Right lobe of liver (tissue), 4 donors: ENCODE data around the gene FUT4.

ENCODE experiments used
- POLR2A ChIP-seq: fragments of 450-650 bp; IDR thresholded peaks from one replicate; pipeline ENCODE4 v1.6.1; 2017; ENCODE audit warnings: antibody characterized with exemption, mild to moderate bottlenecking
- TF ChIP-seq, protein P1 (sequence below), 4 donors: fragments of 200-600 bp in 3 of 4; fragments of 450-650 bp in 1 of 4; IDR thresholded peaks; one replicate each; pipeline versions ENCODE4 v1.5.1 to v1.8.0; 2016 to 2022; ENCODE audit warnings: antibody characterized with exemption in 4 of 4, mild to moderate bottlenecking in 2 of 4
- donor health status: DM: no; HTN: no; CAD: no.
- donor health status: DM: no; HTN: no; CAD: no.
- donor health status: DM: no; HTN: yes; CAD: no.

DNA sequence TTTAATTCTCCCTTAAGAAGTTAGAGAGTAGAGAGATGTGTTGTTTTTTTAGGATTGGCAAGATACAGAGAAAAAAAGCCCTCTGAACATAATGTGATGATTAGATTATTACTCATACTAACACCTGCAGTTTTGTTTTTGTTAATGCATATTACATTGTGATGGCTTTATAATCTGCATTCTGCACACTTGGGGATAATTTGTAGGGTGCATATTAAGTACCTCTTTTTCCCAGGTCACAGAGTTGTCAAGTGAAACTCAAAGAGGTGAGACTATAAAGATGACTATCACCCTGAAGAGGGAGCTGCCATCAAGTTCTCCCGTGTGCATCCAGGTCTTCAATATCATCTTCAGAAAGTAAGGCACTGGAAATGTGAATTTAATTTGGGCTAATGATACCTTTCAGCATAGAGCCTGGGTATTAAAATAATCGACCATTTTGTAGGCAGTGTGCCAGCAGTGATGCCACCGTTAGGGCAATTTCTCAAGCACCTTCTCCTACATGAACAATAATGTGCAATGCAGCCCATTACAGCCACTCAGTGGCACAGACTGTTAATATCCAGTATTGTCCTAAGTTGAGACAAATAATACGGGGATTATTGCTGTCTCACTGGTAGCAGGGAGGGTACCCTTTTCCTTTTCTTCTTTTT, 39.6 kb downstream of the FUT4 start:
- TF ChIP-seq, protein P1, sequence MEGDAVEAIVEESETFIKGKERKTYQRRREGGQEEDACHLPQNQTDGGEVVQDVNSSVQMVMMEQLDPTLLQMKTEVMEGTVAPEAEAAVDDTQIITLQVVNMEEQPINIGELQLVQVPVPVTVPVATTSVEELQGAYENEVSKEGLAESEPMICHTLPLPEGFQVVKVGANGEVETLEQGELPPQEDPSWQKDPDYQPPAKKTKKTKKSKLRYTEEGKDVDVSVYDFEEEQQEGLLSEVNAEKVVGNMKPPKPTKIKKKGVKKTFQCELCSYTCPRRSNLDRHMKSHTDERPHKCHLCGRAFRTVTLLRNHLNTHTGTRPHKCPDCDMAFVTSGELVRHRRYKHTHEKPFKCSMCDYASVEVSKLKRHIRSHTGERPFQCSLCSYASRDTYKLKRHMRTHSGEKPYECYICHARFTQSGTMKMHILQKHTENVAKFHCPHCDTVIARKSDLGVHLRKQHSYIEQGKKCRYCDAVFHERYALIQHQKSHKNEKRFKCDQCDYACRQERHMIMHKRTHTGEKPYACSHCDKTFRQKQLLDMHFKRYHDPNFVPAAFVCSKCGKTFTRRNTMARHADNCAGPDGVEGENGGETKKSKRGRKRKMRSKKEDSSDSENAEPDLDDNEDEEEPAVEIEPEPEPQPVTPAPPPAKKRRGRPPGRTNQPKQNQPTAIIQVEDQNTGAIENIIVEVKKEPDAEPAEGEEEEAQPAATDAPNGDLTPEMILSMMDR (IDR thresholded peaks at IDR 0.05) = no peak
- no peak for TF ChIP-seq POLR2A
